ENCODE results near the gene PLXNA2. TPM values are rescaled to one million over a fixed set of nuclear protein-coding genes. Genes with fewer than 3 reads are reported as not detected.

The PLXNA2 gene
- total and polyA plus RNA-seq, 3 donors from 2014 or later = 4.1 to 5.5 (median 4.7) TPM

DNA sequence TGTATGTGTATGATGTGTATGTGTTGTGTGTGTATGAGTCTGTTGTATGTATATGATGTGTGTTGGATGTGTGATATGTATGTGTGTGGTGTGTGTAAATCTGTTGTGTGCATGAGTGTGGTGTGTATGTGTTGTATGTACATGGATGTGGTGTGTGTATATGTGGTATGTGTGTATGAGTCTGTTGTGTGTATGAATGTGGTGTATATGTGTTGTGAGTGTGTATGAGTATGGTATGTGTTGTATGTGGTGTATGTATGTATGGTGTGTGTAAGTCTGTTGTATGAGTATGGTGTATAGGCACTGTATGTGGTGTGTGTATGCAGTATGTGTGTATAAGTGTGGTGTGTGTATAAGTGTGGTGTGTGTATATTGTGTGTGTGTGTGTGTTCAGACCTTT is 95.0 kb downstream of the PLXNA2 start:
- Histone ChIP-seq H3K9me3 (no peaks in the 10 kb centered on the region), H3K27me3 (no peaks in the 10 kb centered on the region), H3K4me1 (no peaks in the 10 kb centered on the region), H3K27ac (no peak overlapping the region), H3K4me3 (no peak overlapping the region), H3K36me3 (ENCODE audit: low read depth, missing control alignments) (no peaks in the 10 kb centered on the region)
- no peak for TF ChIP-seq POLR2A (IDR thresholded peaks at IDR 0.05)
- TF ChIP-seq, protein P1, sequence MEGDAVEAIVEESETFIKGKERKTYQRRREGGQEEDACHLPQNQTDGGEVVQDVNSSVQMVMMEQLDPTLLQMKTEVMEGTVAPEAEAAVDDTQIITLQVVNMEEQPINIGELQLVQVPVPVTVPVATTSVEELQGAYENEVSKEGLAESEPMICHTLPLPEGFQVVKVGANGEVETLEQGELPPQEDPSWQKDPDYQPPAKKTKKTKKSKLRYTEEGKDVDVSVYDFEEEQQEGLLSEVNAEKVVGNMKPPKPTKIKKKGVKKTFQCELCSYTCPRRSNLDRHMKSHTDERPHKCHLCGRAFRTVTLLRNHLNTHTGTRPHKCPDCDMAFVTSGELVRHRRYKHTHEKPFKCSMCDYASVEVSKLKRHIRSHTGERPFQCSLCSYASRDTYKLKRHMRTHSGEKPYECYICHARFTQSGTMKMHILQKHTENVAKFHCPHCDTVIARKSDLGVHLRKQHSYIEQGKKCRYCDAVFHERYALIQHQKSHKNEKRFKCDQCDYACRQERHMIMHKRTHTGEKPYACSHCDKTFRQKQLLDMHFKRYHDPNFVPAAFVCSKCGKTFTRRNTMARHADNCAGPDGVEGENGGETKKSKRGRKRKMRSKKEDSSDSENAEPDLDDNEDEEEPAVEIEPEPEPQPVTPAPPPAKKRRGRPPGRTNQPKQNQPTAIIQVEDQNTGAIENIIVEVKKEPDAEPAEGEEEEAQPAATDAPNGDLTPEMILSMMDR (IDR thresholded peaks at IDR 0.05) = no peak
- DNase-seq = no peak
- intact Hi-C loops (cut with DNase I; ENCODE audit: low total_unique reads) = no loop called here

DNA sequence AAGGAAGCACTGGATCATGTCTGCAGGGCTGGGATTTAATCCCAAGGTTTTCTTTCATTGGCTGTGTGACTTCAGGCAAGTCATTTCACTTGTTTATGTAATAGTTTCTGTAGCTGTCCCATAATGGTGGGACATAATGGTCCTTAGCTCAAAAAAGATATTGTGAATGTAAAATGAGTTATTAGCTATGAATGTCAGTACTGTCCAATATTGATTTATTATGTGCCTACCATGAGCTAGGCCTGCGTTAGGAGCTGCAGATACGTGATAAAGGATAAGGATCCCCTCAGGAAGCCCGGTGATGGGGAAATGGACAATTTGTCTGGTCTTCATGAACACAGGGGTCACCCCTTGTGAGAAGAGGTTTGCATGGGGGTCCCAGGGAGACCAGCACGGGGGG is 95.8 kb downstream of the PLXNA2 start:
- WGBS, 2 donors = 84 to 87% methylated on average over 4 of the region's 4 CpGs
- no peak for TF ChIP-seq POLR2A (IDR thresholded peaks at IDR 0.05)
- intact Hi-C loops (cut with DNase I; ENCODE audit: low total_unique reads) = no loop called here

DNA sequence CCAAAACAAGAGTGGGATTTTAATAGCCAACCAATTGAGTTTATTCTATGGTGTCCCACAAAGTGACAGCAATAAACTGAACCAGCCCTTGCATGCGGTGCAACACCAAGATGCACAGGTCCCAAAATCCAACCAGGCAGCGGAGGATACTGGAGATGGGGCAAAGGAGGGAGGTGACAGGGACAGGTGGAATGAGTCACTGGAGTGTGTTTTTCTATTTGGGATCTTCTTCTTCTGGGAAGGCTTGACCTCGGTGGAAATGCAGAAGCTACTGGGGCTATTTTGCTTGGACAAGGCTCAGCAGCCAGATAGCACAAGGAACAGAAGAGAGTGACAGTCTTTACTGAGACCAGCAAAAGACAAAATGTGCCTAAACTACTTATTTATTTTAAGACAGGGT is 97.5 kb downstream of the PLXNA2 start:
- DNase-seq = no peak
- intact Hi-C loops (cut with DNase I; ENCODE audit: low total_unique reads) = no loop called here

More for the DNA sequence above, 95.8 kb downstream of the PLXNA2 start:
- Histone ChIP-seq H3K27me3 (no peaks in the 10 kb centered on the region), H3K9me3 (no peaks in the 10 kb centered on the region), H3K4me1 (no peaks in the 10 kb centered on the region), H3K27ac (no peak overlapping the region), H3K4me3 (no peak overlapping the region), H3K36me3 (ENCODE audit: low read depth, missing control alignments) (no peaks in the 10 kb centered on the region)
- no peak for DNase-seq

DNA sequence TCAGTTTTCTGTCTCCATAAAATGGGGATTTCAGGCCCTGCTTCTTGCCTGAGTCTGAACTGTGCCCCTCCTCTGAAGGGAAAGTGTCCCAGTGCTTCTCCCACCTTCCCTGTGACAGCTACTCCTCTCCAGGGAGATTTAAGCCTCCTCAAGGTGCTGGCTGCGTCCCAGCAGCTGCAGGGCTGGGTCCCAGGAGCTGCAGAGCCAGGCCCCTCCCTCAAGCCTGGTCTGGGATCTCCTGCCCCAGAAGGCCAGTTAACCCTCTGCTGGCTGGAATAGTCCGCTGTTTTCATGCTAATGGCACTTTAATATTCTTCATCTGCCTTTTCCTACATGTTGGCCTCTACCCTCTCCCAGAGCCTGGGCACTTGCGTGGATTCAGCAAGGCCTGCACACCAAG is 99.0 kb downstream of the PLXNA2 start:
- no peak for DNase-seq
- Histone ChIP-seq H3K9me3 (no peaks in the 10 kb centered on the region), H3K4me1 (no peaks in the 10 kb centered on the region), H3K36me3 (ENCODE audit: low read depth, missing control alignments) (no peaks in the 10 kb centered on the region), H3K27me3 (no peaks in the 10 kb centered on the region), H3K4me3 (no peak overlapping the region), H3K27ac (no peak overlapping the region)
- intact Hi-C loops (cut with DNase I; ENCODE audit: low total_unique reads) = no loop called here
- WGBS, 2 donors = 81 to 100% methylated on average over 2 to 3 of the region's 3 CpGs
- no peak for TF ChIP-seq POLR2A (IDR thresholded peaks at IDR 0.05)
- TF ChIP-seq, protein P1 (IDR thresholded peaks at IDR 0.05) = no peak

More for the DNA sequence above, 97.5 kb downstream of the PLXNA2 start:
- no peaks in the 10 kb centered on the region for H3K36me3 ChIP-seq (ENCODE audit: low read depth, missing control alignments)
- H3K4me1 ChIP-seq = no peaks in the 10 kb centered on the region
- WGBS, 2 donors = 90 to 93% methylated on average over 3 of the region's 3 CpGs
- TF ChIP-seq, protein P1 (IDR thresholded peaks at IDR 0.05) = no peak
- TF ChIP-seq POLR2A (IDR thresholded peaks at IDR 0.05) = no peak
- no peaks in the 10 kb centered on the region for H3K9me3 ChIP-seq
- H3K4me3 ChIP-seq = no peak overlapping the region
- H3K27me3 ChIP-seq = no peaks in the 10 kb centered on the region
- H3K27ac ChIP-seq = no peak overlapping the region

DNA sequence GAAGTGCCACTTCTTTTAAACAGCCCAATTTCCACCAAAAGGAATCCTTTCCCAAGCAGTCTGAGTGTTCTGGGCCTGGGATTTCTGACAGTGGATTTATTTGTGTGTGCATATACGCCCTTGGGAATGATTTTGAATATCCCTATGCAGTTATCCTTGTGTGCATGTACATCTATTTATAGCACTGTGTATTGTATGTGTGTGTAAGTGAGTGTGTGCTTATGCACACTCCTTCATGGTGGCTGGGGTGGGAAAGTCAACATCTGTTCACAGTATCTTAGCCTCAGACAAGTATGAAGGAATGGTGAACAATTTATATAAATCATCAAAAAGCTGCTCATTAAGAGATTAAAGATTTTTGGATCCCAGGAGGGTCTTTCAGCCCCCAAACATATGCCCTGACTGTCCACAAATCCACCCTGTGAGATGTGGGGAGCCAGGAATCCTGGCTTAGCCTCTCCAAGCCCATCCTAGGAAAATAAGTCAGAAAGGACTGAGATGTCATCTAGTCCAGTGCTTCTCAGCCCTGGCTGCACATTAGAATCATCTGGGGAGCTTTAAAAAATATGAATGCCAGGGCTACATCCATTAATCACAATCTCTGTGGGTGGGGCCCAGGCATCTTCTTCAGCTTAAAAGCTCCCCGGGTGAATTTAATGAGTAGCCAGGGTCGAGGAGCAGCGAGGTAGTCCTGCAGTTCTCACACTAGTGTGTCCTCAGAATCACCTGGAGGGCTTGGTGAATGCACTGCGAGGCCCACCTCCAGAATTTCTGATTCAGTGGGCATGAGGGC is 101.4 kb downstream of the PLXNA2 start:
- 74 to 83% methylated on average over 5 of the region's 5 CpGs for WGBS, 2 donors
- Histone ChIP-seq H3K27me3 (no peaks in the 10 kb centered on the region), H3K36me3 (ENCODE audit: low read depth, missing control alignments) (no peaks in the 10 kb centered on the region), H3K9me3 (no peaks in the 10 kb centered on the region), H3K4me1 (no peaks in the 10 kb centered on the region), H3K4me3 (no peak overlapping the region), H3K27ac (no peak overlapping the region)
- intact Hi-C loops (cut with DNase I; ENCODE audit: low total_unique reads) = no loop called here
- no peak for DNase-seq
- TF ChIP-seq POLR2A (IDR thresholded peaks at IDR 0.05) = no peak
- TF ChIP-seq, protein P1 (IDR thresholded peaks at IDR 0.05) = no peak
